HepG2 (cell line): Measurements from ENCODE around the gene HBG1. TPM values are rescaled to one million over a fixed set of nuclear protein-coding genes. Genes with fewer than 3 reads are reported as not detected.

Experiments used
- ATAC-seq: fragments of 200-7000 bp; cut with Tn5 transposase; 3 replicates; pipeline ENCODE4 v1.9.1; 2020; ENCODE audit warnings: mild to moderate bottlenecking, moderate library complexity
- BruUV-seq: library from RNA; stranded (reverse); fragments of 400-500 nt; replicated peaks from 2 replicates; lab custom pipeline; 2021; lab: Mats Ljungman, UMichigan
- CTCF ChIA-PET: fragments of 300-600 bp; formaldehyde crosslinking; extraction: SDS; loops from one replicate; lab custom pipeline; 2021; ENCODE audit warnings: low total read pairs, inconsistent platforms, low intra/inter-chr PET ratio; lab: Yijun Ruan, JAX
- POLR2A ChIA-PET: fragments of 350-600 bp; sonication (Branson Sonifier 250); formaldehyde crosslinking; loops from one replicate; lab custom pipeline; 2020; ENCODE audit warnings: antibody characterized with exemption, inconsistent platforms; lab: Yijun Ruan, JAX
- DNase-seq: peaks from one replicate; pipeline ENCODE4 v3.0.0-alpha.2; 2015; ENCODE audit warnings: low spot score
- FAIRE-seq: peaks from 3 replicates; lab custom pipeline; 2011; peaks lifted over from hg19 to GRCh38; lab: Jason Lieb, UNC
- H2AFZ ChIP-seq: one replicate; pipeline ENCODE4 v1.6.1; 2011; ENCODE audit warnings: low read length, inconsistent platforms
- H3K27ac ChIP-seq: fragments of 300-600 bp; 3 replicates; pipeline ENCODE4 v1.8.0; 2011; ENCODE audit warnings: mixed run types, mild to moderate bottlenecking, mixed read lengths, low read length, inconsistent platforms; ENCODE audit not compliant: insufficient read depth; ENCODE audit errors: extremely low read length
- H3K27me3 ChIP-seq, 2 experiments: fragments of 200-600 bp in 1 of 2; 2 replicates in 1 of 2; 3 replicates in 1 of 2; pipeline versions ENCODE4 v1.6.0 to v1.8.0; 2011; ENCODE audit warnings: low read length in 2 of 2, mild to moderate bottlenecking in 2 of 2, moderate library complexity in 2 of 2, inconsistent platforms in 1 of 2; ENCODE audit not compliant: insufficient read depth in 2 of 2, control insufficient read depth in 1 of 2
- H3K36me3 ChIP-seq, 2 experiments: fragments of 200-600 bp in 1 of 2; replicated peaks in 1 of 2; 2 replicates in 1 of 2; 3 replicates in 1 of 2; pipeline versions ENCODE4 v1.5.1 to v1.8.0; 2011; ENCODE audit warnings: low read length in 2 of 2, inconsistent platforms in 1 of 2; ENCODE audit not compliant: insufficient read depth in 2 of 2, control insufficient read depth in 1 of 2
- H3K4me1 ChIP-seq: 2 replicates; pipeline ENCODE4 v1.5.1; 2012; ENCODE audit warnings: low read length, inconsistent platforms; ENCODE audit not compliant: insufficient read depth
- H3K4me2 ChIP-seq: 2 replicates; pipeline ENCODE4 v1.6.0; 2011; ENCODE audit warnings: low read depth, low read length, inconsistent platforms
- H3K4me3 ChIP-seq, 3 experiments: fragments of 200-600 bp in 1 of 3; sonication (generic), shearing (Covaris generic) in 1 of 3; replicated peaks in 1 of 3; 2 replicates each; pipeline ENCODE4 v1.5.1; 2011 to 2016; ENCODE audit warnings: low read length in 3 of 3, inconsistent platforms in 2 of 3, low read depth in 2 of 3, mild to moderate bottlenecking in 2 of 3, control low read depth in 1 of 3, mixed read lengths in 1 of 3; ENCODE audit not compliant: insufficient read depth in 1 of 3
- H3K79me2 ChIP-seq: one replicate; pipeline ENCODE4 v1.6.1; 2011; ENCODE audit warnings: low read length, inconsistent platforms; ENCODE audit not compliant: insufficient read depth
- H3K9ac ChIP-seq: 2 replicates; pipeline ENCODE4 v1.6.0; 2011; ENCODE audit warnings: mild to moderate bottlenecking, low read depth, low read length, inconsistent platforms; ENCODE audit not compliant: insufficient read depth
- H3K9me3 ChIP-seq: 2 replicates; pipeline ENCODE4 v1.5.1; 2012; ENCODE audit warnings: mild to moderate bottlenecking, low read length
- H4K20me1 ChIP-seq: 2 replicates; pipeline ENCODE4 v1.6.0; 2011; ENCODE audit warnings: inconsistent platforms, mild to moderate bottlenecking, low read length, moderate library complexity; ENCODE audit not compliant: insufficient read depth
- ELF4 ChIP-seq: sonication (generic); formaldehyde crosslinking; IDR thresholded peaks from 2 replicates; pipeline ENCODE4 v1.5.0; 2020; ENCODE audit warnings: missing genetic modification reagents, mild to moderate bottlenecking, moderate library complexity, borderline replicate concordance
- MAF1 ChIP-seq: sonication (generic); formaldehyde crosslinking; IDR thresholded peaks from 2 replicates; pipeline ENCODE4 v1.5.0; 2020; ENCODE audit warnings: missing genetic modification reagents, borderline replicate concordance
- NFIC ChIP-seq: IDR thresholded peaks from 2 replicates; pipeline ENCODE4 v1.6.1; 2012; ENCODE audit warnings: mild to moderate bottlenecking, low read length, inconsistent platforms
- WGBS: methylation state at CpG from one replicate; pipeline ENCODE4 v1.1.6; 2017; ENCODE audit warnings: low lambda C conversion rate; 5-methylcytosine and 5-hydroxymethylcytosine counted together
- in situ Hi-C: cut with HindIII; loops from 2 replicates; pipeline ENCODE4 v1.10.0; 2017; ENCODE audit warnings: low pct_unique_long_range_greater_than_20kb; ENCODE audit not compliant: extremely low pct_ligation_motif_present
- intact Hi-C: fragments of 100-400 bp; cut with micrococcal nuclease; formaldehyde crosslinking; loops from one replicate; pipeline ENCODE4 v1.10.0; 2022; ENCODE audit not compliant: unreplicated experiment
- polyA plus RNA-seq, 8 experiments: library from polyadenylated mRNA; depleted of rRNA in 3 of 8; stranded (reverse) in 7 of 8; unstranded in 1 of 8; fragments of >200 nt; fragmentation: Illumina TruSeq in 4 of 8; extraction: Trizol in 4 of 8; gene quantifications; 2 replicates each; pipeline versions ENCODE4 v1.2.1 to v1.2.3, GENCODE V29; 2011 to 2016; ENCODE audit warnings: low read depth in 4 of 8, missing spikeins in 1 of 8, mixed read lengths in 1 of 8; ENCODE audit not compliant: insufficient read depth in 1 of 8
- total RNA-seq, 5 experiments: library from RNA; depleted of rRNA; stranded (reverse); fragments of >200 nt; fragmentation: Illumina TruSeq; extraction: Trizol; gene quantifications; 2 replicates each; pipeline ENCODE4 v1.2.3, GENCODE V29; 2016; ENCODE audit warnings: low read depth in 1 of 5
- TF ChIP-seq, protein P1 (sequence below): sonication (generic); formaldehyde crosslinking; IDR thresholded peaks from 2 replicates; pipeline ENCODE4 v1.5.1; 2020; ENCODE audit warnings: missing genetic modification reagents, mild to moderate bottlenecking, borderline replicate concordance
- TF ChIP-seq, protein P2 (sequence below): sonication (generic); formaldehyde crosslinking; IDR thresholded peaks from 2 replicates; pipeline ENCODE4 v1.8.1; 2022; ENCODE audit warnings: low read depth, mild to moderate bottlenecking, missing genetic modification reagents

HBG1 gene
- total and polyA plus RNA-seq, 2 of the 13 experiments (the other 11 are each of a cell fraction or from before 2014, with no cell fraction given), result not detected

DNA sequence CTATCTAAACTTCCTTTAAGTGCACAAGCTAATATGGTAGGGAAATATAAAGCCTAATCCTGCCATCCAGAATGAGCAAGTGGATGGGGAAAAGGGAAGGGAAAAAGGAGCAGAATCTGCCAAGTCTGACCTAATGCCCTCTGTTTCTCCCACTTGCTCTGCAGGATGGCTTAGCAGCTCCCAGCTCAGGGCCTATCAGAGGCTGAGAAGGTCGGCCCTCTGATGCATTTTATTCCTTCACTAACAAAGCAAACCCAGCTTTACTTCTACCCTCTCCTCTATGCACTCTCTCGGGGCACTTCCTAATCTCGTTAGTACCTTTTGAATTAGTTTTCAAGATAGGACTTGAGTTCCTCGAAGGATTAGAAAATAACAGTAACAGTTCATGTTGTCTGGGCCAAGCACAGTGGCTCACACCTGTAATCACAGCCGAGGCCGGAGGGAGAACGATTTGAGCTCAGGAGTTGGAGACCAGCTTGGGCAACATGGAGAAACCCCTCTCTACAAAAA, 39.2 kb downstream of the HBG1 start:
- Histone ChIP-seq H3K27ac (no peak overlapping the region), H3K4me3 (no peak overlapping the region), H3K4me2 (no peak overlapping the region), H2AFZ (no peak overlapping the region), H4K20me1 (no peaks in the 10 kb centered on the region), H3K36me3 (no peaks in the 10 kb centered on the region), H3K9me3 (no peaks in the 10 kb centered on the region), H3K79me2 (no peaks in the 10 kb centered on the region), H3K9ac (no peak overlapping the region), H3K4me1 (no peaks in the 10 kb centered on the region), H3K27me3 (no peaks in the 10 kb centered on the region)
- intact Hi-C loops (no loop called here), in situ Hi-C loops (no loop called here)
- POLR2A ChIA-PET, result no interaction called here
- CTCF ChIA-PET, result no interaction called here
- DNase-seq, result no peak
- ATAC-seq, result no peak
- WGBS, result 0% methylated on average over 7 of the region's 7 CpGs
- FAIRE-seq, result no peak
- TF ChIP-seq, protein P1, sequence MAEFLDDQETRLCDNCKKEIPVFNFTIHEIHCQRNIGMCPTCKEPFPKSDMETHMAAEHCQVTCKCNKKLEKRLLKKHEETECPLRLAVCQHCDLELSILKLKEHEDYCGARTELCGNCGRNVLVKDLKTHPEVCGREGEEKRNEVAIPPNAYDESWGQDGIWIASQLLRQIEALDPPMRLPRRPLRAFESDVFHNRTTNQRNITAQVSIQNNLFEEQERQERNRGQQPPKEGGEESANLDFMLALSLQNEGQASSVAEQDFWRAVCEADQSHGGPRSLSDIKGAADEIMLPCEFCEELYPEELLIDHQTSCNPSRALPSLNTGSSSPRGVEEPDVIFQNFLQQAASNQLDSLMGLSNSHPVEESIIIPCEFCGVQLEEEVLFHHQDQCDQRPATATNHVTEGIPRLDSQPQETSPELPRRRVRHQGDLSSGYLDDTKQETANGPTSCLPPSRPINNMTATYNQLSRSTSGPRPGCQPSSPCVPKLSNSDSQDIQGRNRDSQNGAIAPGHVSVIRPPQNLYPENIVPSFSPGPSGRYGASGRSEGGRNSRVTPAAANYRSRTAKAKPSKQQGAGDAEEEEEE (CRISPR knock-in tag), result no peak
- no peak for TF ChIP-seq MAF1
- TF ChIP-seq NFIC, result no peak
- TF ChIP-seq, protein P2, sequence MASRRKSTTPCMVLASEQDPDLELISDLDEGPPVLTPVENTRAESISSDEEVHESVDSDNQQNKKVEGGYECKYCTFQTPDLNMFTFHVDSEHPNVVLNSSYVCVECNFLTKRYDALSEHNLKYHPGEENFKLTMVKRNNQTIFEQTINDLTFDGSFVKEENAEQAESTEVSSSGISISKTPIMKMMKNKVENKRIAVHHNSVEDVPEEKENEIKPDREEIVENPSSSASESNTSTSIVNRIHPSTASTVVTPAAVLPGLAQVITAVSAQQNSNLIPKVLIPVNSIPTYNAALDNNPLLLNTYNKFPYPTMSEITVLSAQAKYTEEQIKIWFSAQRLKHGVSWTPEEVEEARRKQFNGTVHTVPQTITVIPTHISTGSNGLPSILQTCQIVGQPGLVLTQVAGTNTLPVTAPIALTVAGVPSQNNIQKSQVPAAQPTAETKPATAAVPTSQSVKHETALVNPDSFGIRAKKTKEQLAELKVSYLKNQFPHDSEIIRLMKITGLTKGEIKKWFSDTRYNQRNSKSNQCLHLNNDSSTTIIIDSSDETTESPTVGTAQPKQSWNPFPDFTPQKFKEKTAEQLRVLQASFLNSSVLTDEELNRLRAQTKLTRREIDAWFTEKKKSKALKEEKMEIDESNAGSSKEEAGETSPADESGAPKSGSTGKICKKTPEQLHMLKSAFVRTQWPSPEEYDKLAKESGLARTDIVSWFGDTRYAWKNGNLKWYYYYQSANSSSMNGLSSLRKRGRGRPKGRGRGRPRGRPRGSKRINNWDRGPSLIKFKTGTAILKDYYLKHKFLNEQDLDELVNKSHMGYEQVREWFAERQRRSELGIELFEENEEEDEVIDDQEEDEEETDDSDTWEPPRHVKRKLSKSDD, result no peak
- TF ChIP-seq ELF4 (CRISPR knock-in tag), result no peak
- no TSS peak for BruUV-seq
